ENCODE measurements around the gene HLA-DPB1. TPM values are rescaled to one million over a fixed set of nuclear protein-coding genes. Genes with fewer than 3 reads are reported as not detected.

HLA-DPB1 gene
- polyA plus RNA-seq, 2 donors: 8.7 to 39.1 TPM

DNA sequence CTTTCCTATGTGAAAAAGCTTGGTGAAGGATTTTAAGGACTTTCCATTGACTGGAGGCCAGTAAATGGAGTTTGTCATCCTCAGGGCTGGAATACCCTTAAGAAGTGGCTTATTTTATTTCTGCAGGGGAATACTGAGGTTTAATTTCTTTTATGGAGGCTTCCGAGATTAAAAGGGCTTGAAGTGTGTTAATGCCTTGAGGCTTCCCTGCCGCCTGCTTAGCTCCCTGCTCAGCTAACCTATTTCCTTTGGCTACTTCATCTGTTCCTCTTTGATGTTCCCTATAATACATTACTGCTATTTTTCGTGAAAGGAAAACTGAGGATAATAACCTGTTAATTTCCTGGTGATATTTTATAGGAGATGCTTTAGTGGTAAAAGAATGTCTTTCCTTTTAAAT is 44.2 kb downstream of the HLA-DPB1 start:
- no peak overlapping the region for H3K27ac ChIP-seq (ENCODE audit: low read depth in 2 of 2, low read length in 1 of 2)
- WGBS, 2 donors: 52 to 58% methylated on average over 3 of the region's 3 CpGs

DNA sequence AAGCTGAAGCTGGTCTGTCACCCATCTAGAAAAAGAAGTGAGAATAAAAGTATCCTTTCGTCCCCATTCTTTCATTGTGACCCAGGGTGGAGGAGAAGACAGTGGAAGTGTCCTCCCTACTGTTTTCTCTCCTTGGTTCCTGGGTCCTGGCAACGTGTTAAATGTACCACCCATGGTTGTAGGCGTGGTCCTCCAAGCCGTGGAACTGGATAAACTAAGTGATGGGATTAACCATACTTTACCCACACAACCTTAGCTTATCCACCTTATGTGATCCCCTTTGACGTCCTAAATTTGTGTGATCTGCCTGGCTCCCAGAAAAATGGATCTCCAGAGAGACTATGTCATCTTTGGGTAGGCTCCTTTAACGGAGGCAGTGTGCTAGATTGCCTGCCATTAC is 47.4 kb downstream of the HLA-DPB1 start:
- no peaks in the 10 kb centered on the region for H3K36me3 ChIP-seq (ENCODE audit: control insufficient read depth in 2 of 2, insufficient read depth in 2 of 2, low read length in 1 of 2)
- H3K4me3 ChIP-seq (ENCODE audit: low read depth in 1 of 2, low read length in 2 of 2): no peak overlapping the region
- H3K9me3 ChIP-seq (ENCODE audit: control insufficient read depth in 2 of 2, insufficient read depth in 1 of 2, low read depth in 1 of 2, low read length in 1 of 2): peaks cover 2 to 4% of the 10 kb centered on the region in 2 donors
- peaks cover 0 to 2% of the 10 kb centered on the region in 2 donors for H3K27me3 ChIP-seq (ENCODE audit: control insufficient read depth in 1 of 2, insufficient read depth in 2 of 2, low read length in 2 of 2)
- 70 to 74% methylated on average over 6 of the region's 6 CpGs for WGBS, 2 donors
- no peak overlapping the region for H3K27ac ChIP-seq (ENCODE audit: low read depth in 2 of 2, low read length in 1 of 2)
- H3K4me1 ChIP-seq (ENCODE audit: control insufficient read depth in 2 of 2, insufficient read depth in 2 of 2, low read length in 1 of 2): no peaks in the 10 kb centered on the region

More for the DNA sequence above, 44.2 kb downstream of the HLA-DPB1 start:
- Histone ChIP-seq H3K4me3 (ENCODE audit: low read depth in 1 of 2, low read length in 2 of 2) (no peak overlapping the region), H3K27me3 (ENCODE audit: control insufficient read depth in 1 of 2, insufficient read depth in 2 of 2, low read length in 2 of 2) (peaks cover 0 to 9% of the 10 kb centered on the region in 2 donors), H3K36me3 (ENCODE audit: control insufficient read depth in 2 of 2, insufficient read depth in 2 of 2, low read length in 1 of 2) (no peaks in the 10 kb centered on the region), H3K9me3 (ENCODE audit: control insufficient read depth in 2 of 2, insufficient read depth in 1 of 2, low read depth in 1 of 2, low read length in 1 of 2) (peaks cover 2 to 4% of the 10 kb centered on the region in 2 donors), H3K4me1 (ENCODE audit: control insufficient read depth in 2 of 2, insufficient read depth in 2 of 2, low read length in 1 of 2) (no peaks in the 10 kb centered on the region)

DNA sequence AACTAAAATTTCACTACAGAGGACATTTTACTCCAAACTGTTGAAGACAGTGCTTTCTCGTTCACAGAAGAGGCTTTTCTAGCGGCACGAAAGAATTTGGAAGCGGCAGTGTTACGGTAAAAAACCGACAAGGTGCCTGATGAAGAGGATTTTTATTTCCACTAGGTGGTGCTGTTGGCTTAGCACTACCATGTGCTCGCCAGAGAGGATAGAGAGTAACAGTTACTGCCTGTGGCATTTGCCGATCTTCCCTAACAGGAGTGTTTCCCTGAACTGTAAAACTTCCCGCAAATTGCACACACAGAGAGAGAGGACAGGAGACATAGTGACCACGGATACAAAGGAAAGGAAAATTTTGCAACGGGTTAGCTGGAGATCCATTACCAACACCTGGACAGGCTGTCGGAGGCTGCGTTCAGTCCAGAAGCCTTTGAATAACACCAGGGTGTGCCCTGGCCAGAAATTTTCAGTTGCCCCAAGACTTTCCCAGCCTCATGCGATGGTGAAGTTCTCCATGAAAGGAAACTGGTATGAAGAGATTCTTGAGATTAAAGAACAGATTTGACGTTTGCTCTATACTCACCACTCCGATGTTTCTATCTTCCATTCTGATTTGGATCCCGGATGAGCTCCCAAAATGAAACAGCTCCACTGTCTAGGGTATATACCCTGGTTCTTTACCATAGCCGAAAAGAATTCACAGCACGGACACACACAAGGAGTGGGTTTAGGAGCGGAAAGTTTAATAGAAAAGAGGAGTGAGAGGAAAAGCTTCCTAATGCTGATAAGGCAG is 48.1 kb downstream of the HLA-DPB1 start:
- Histone ChIP-seq H3K36me3 (ENCODE audit: control insufficient read depth in 2 of 2, insufficient read depth in 2 of 2, low read length in 1 of 2) (no peaks in the 10 kb centered on the region), H3K27me3 (ENCODE audit: control insufficient read depth in 1 of 2, insufficient read depth in 2 of 2, low read length in 2 of 2) (no peaks in the 10 kb centered on the region), H3K9me3 (ENCODE audit: control insufficient read depth in 2 of 2, insufficient read depth in 1 of 2, low read depth in 1 of 2, low read length in 1 of 2) (peaks cover 2 to 4% of the 10 kb centered on the region in 2 donors), H3K27ac (ENCODE audit: low read depth in 2 of 2, low read length in 1 of 2) (no peak overlapping the region), H3K4me1 (ENCODE audit: control insufficient read depth in 2 of 2, insufficient read depth in 2 of 2, low read length in 1 of 2) (no peaks in the 10 kb centered on the region), H3K4me3 (ENCODE audit: low read depth in 1 of 2, low read length in 2 of 2) (no peak overlapping the region)
- WGBS, 2 donors: 74 to 84% methylated on average over 20 of the region's 20 CpGs

DNA sequence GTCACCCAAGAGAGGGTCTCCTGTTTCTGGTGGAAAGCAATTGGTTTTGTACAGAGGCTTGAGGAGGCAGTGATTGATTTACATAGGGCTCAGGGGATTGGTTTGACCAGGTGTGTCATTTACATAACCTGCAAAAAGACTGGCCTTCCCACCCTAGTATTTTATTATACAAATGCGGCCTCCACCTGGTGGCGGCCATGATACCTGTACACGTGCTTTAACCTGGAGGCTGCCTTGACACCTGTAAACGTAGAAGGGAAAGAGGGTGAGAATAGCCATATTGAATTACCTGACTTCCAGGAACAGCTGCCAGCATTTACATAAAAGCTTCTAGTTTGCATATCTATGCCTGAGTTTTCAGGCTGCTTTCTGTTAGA is 48.7 kb downstream of the HLA-DPB1 start:
- 68 to 83% methylated on average over 4 of the region's 4 CpGs for WGBS, 2 donors
- peaks cover 2 to 4% of the 10 kb centered on the region in 2 donors for H3K9me3 ChIP-seq (ENCODE audit: control insufficient read depth in 2 of 2, insufficient read depth in 1 of 2, low read depth in 1 of 2, low read length in 1 of 2)

DNA sequence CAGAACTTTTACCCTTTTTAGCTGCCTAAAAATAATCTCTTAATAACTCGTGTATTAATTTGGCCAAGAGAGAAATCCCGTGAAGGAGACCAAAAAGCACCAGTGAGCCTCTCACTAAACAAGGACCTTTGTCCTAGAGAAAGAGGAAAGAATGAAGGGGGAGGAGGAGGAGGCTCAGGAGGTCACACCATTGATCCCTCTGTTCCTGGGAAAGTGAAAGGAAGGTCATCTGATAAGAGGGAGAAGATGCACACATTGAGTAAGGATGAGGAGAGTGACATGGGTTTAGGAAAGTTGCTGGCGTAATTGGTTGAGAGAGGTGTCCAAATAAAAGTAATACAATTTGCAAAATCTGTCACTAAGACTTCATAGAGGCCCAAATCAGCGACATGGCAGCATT is 49.2 kb downstream of the HLA-DPB1 start:
- Histone ChIP-seq H3K36me3 (ENCODE audit: control insufficient read depth in 2 of 2, insufficient read depth in 2 of 2, low read length in 1 of 2) (no peaks in the 10 kb centered on the region), H3K27me3 (ENCODE audit: control insufficient read depth in 1 of 2, insufficient read depth in 2 of 2, low read length in 2 of 2) (no peaks in the 10 kb centered on the region), H3K27ac (ENCODE audit: low read depth in 2 of 2, low read length in 1 of 2) (no peak overlapping the region), H3K4me1 (ENCODE audit: control insufficient read depth in 2 of 2, insufficient read depth in 2 of 2, low read length in 1 of 2) (no peaks in the 10 kb centered on the region), H3K9me3 (ENCODE audit: control insufficient read depth in 2 of 2, insufficient read depth in 1 of 2, low read depth in 1 of 2, low read length in 1 of 2) (peaks cover 2 to 4% of the 10 kb centered on the region in 2 donors), H3K4me3 (ENCODE audit: low read depth in 1 of 2, low read length in 2 of 2) (no peak overlapping the region)
- WGBS, 2 donors: 74 to 77% methylated on average over 4 of the region's 4 CpGs

More for the DNA sequence above, 48.7 kb downstream of the HLA-DPB1 start:
- Histone ChIP-seq H3K36me3 (ENCODE audit: control insufficient read depth in 2 of 2, insufficient read depth in 2 of 2, low read length in 1 of 2) (no peaks in the 10 kb centered on the region), H3K27ac (ENCODE audit: low read depth in 2 of 2, low read length in 1 of 2) (no peak overlapping the region), H3K4me1 (ENCODE audit: control insufficient read depth in 2 of 2, insufficient read depth in 2 of 2, low read length in 1 of 2) (no peaks in the 10 kb centered on the region), H3K27me3 (ENCODE audit: control insufficient read depth in 1 of 2, insufficient read depth in 2 of 2, low read length in 2 of 2) (no peaks in the 10 kb centered on the region), H3K4me3 (ENCODE audit: low read depth in 1 of 2, low read length in 2 of 2) (no peak overlapping the region)

DNA sequence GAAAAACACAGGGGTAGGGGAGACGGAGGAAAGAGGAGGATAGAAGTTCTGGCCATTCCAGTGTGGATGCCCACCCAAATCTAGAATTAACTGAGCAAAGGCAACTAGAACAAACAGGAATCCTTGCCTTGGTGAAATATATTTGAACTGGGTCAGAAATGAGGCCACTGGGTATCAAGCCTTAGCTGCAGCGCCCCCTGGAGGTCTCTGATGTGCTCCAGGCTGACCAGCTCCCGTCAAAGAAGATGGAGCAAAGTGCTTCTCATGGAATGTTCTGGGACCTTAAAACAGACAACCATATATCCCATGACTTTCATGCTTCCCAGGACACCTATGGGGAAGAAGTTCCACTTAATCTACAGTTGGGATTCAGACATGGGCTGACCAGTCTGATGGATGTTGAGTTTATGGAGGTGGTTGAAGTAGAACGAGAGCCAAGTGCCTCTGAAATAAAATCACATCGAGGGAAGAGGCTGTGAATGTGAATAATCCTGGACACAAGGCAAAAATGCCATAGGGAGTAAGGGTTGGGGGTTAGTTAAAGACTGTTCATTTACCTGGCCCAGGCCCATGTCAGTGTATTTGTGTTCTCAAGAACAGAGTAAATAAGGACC is 50.4 kb downstream of the HLA-DPB1 start:
- WGBS, 2 donors: 46 to 49% methylated on average over 5 of the region's 5 CpGs
- Histone ChIP-seq H3K4me3 (ENCODE audit: low read depth in 1 of 2, low read length in 2 of 2) (no peak overlapping the region), H3K9me3 (ENCODE audit: control insufficient read depth in 2 of 2, insufficient read depth in 1 of 2, low read depth in 1 of 2, low read length in 1 of 2) (peaks cover 2 to 4% of the 10 kb centered on the region in 2 donors), H3K27ac (ENCODE audit: low read depth in 2 of 2, low read length in 1 of 2) (no peak overlapping the region), H3K27me3 (ENCODE audit: control insufficient read depth in 1 of 2, insufficient read depth in 2 of 2, low read length in 2 of 2) (no peaks in the 10 kb centered on the region), H3K36me3 (ENCODE audit: control insufficient read depth in 2 of 2, insufficient read depth in 2 of 2, low read length in 1 of 2) (no peaks in the 10 kb centered on the region), H3K4me1 (ENCODE audit: control insufficient read depth in 2 of 2, insufficient read depth in 2 of 2, low read length in 1 of 2) (no peaks in the 10 kb centered on the region)

DNA sequence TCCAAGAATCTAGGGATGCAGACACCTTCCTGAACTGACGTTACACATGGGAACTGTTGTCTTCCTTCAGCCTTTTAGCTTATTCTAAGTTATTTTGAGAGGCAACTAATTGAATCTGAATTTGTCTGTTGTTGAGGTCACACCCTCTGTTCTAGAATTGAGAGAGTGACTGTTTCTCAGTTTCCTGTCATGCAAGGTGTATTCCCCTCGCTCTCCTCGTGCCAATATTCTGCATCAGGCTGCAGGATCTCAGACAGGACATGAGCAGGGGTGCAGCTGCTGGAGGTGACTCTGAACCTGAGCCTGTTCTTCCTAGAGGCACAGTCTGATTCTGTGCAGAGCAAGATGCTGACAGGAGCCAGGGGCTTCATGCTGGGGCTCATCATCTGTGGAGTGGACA is 52.5 kb downstream of the HLA-DPB1 start:
- Histone ChIP-seq H3K27me3 (ENCODE audit: control insufficient read depth in 1 of 2, insufficient read depth in 2 of 2, low read length in 2 of 2) (no peaks in the 10 kb centered on the region), H3K4me3 (ENCODE audit: low read depth in 1 of 2, low read length in 2 of 2) (no peak overlapping the region), H3K36me3 (ENCODE audit: control insufficient read depth in 2 of 2, insufficient read depth in 2 of 2, low read length in 1 of 2) (no peaks in the 10 kb centered on the region), H3K27ac (ENCODE audit: low read depth in 2 of 2, low read length in 1 of 2) (no peak overlapping the region), H3K9me3 (ENCODE audit: control insufficient read depth in 2 of 2, insufficient read depth in 1 of 2, low read depth in 1 of 2, low read length in 1 of 2) (peaks cover 2 to 4% of the 10 kb centered on the region in 2 donors), H3K4me1 (ENCODE audit: control insufficient read depth in 2 of 2, insufficient read depth in 2 of 2, low read length in 1 of 2) (no peaks in the 10 kb centered on the region)
- 54 to 65% methylated on average over 3 of the region's 3 CpGs for WGBS, 2 donors

DNA sequence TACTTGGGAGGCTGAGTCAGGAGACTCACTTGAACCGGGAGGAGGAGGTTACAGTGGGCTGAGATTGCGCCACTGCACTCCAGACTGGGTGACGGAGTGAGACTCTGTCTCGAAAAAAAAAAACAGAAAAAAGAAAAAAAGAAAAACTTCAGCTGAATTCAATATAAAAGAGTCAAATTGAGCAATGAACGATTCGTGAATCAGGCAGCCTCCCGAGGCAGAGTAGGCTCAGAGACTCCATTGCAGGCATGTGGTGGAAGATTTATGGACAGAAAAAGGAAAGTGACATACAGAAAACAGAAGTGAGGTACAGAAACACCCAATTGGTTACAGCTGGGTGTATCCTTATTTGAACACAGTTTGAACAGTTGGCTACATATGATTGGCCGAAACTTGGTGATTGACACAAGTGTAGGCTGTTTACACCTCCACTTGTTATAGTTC is 56.3 kb downstream of the HLA-DPB1 start:
- H3K27ac ChIP-seq (ENCODE audit: low read depth in 2 of 2, low read length in 1 of 2): no peak overlapping the region
- H3K36me3 ChIP-seq (ENCODE audit: control insufficient read depth in 2 of 2, insufficient read depth in 2 of 2, low read length in 1 of 2): no peaks in the 10 kb centered on the region
- H3K9me3 ChIP-seq (ENCODE audit: control insufficient read depth in 2 of 2, insufficient read depth in 1 of 2, low read depth in 1 of 2, low read length in 1 of 2): no peaks in the 10 kb centered on the region
- no peak overlapping the region for H3K4me3 ChIP-seq (ENCODE audit: low read depth in 1 of 2, low read length in 2 of 2)
- H3K4me1 ChIP-seq (ENCODE audit: control insufficient read depth in 2 of 2, insufficient read depth in 2 of 2, low read length in 1 of 2): no peaks in the 10 kb centered on the region
- WGBS, 2 donors: 58 to 66% methylated on average over 8 of the region's 8 CpGs
- H3K27me3 ChIP-seq (ENCODE audit: control insufficient read depth in 1 of 2, insufficient read depth in 2 of 2, low read length in 2 of 2): no peaks in the 10 kb centered on the region

DNA sequence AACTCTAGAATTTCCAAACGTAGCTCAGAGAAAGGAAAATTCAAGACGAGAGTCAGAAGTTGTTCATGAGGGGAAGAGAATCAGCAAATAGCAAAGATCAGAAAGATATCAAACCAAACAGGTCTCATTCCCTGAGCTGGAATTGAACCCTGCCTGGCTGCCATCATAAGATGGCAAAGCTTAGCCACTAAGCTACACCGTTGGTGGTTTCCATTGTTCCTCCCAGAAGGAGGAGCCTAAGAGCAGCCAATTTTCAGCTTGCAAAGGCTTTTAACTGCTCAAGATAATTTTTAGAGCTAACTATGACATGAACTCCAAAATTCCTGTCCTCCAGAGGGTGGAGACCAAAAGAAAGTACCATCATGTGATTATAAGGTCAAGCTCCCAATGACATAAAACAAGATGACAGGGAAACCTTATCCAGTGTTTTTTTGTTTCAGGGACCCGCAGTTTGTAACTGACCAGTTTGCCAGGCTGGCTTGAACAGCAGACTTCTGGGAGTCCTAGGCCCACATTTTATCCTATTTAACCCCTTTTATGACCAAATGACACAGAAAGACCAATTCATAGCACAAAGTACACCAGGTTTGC is 60.6 kb downstream of the HLA-DPB1 start:
- Histone ChIP-seq H3K36me3 (ENCODE audit: control insufficient read depth in 2 of 2, insufficient read depth in 2 of 2, low read length in 1 of 2) (no peaks in the 10 kb centered on the region), H3K27ac (ENCODE audit: low read depth in 2 of 2, low read length in 1 of 2) (no peak overlapping the region), H3K9me3 (ENCODE audit: control insufficient read depth in 2 of 2, insufficient read depth in 1 of 2, low read depth in 1 of 2, low read length in 1 of 2) (no peaks in the 10 kb centered on the region), H3K27me3 (ENCODE audit: control insufficient read depth in 1 of 2, insufficient read depth in 2 of 2, low read length in 2 of 2) (no peaks in the 10 kb centered on the region), H3K4me1 (ENCODE audit: control insufficient read depth in 2 of 2, insufficient read depth in 2 of 2, low read length in 1 of 2) (no peaks in the 10 kb centered on the region), H3K4me3 (ENCODE audit: low read depth in 1 of 2, low read length in 2 of 2) (no peak overlapping the region)
- WGBS, 2 donors: 61 to 70% methylated on average over 4 of the region's 4 CpGs

Data from esophagus (tissue), 2 donors.